Neural cell (in vitro differentiated cells): ENCODE measurements around the gene ZBED4.

Experiments
- EP300 ChIP-seq: fragments of 450-650 bp; conservative IDR thresholded peaks from 2 replicates; pipeline ENCODE4 v1.6.1; 2014; ENCODE audit warnings: antibody characterized with exemption, mild to moderate bottlenecking, moderate library complexity; ENCODE audit not compliant: poor library complexity, severe bottlenecking
- EZH2 ChIP-seq: fragments of 200-600, 300-800 bp; shearing (Covaris generic), sonication (generic); IDR thresholded peaks from 2 replicates; pipeline ENCODE4 v1.6.1; 2014; ENCODE audit warnings: antibody characterized with exemption, low read length, borderline replicate concordance, mild to moderate bottlenecking; ENCODE audit not compliant: insufficient read depth, poor library complexity, severe bottlenecking

DNA sequence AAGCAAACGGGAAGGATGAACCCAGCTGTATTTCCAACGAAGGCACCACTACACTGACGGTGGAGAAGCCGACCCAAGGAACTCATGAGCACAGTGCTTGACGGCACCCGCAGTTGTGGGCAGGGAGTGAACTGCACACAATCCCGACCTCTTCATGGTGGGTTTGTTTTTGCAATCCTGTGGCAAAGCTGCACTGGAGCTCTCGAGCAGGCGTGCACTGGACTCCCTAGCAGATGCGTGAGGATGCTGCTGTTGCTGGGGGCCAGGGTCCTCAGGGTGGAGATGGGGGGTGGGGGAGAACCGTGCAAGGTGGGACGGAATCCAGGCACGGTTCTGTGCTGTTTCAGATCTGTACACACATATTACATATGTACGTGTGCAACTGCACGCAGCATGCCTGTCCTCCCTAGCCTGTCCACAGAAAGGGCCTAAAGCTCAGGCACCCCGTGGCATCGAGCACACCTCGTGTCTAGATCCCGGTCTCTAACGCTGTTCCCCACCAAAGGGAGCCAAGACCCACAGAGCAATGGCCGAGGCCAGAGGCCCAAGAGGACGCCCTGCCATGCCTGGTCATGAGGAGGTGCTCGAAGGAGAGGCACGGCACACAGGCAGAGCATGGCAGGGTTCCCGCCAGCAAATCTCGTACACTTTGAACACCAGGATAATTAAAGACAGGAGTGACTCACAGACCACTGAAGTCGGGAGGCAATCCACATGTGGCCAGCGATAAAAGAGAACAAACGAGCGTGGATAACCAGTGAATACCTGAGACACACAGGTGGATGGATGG, 47.0 kb downstream of the ZBED4 start:
- TF ChIP-seq EZH2: no peak
- TF ChIP-seq EP300: no peak
